Mucosa of stomach (tissue), 1 donor: ENCODE data around the gene DAND5.

Experiments used
- H3K27me3 ChIP-seq: one replicate; pipeline ENCODE4 v1.7.0; 2013; ENCODE audit warnings: mild to moderate bottlenecking, low read length; ENCODE audit not compliant: control insufficient read depth, insufficient read depth
- H3K36me3 ChIP-seq: one replicate; pipeline ENCODE4 v1.7.0; 2013; ENCODE audit warnings: low read length; ENCODE audit not compliant: control insufficient read depth, insufficient read depth
- H3K4me1 ChIP-seq: one replicate; pipeline ENCODE4 v1.7.0; 2013; ENCODE audit warnings: mild to moderate bottlenecking, low read length; ENCODE audit not compliant: control insufficient read depth, insufficient read depth
- H3K4me3 ChIP-seq: one replicate; pipeline ENCODE4 v1.7.0; 2013; ENCODE audit warnings: low read length
- H3K9ac ChIP-seq: one replicate; pipeline ENCODE4 v1.7.0; 2013; ENCODE audit warnings: mild to moderate bottlenecking, low read length, moderate library complexity
- H3K9me3 ChIP-seq: one replicate; pipeline ENCODE4 v1.7.0; 2013; ENCODE audit warnings: mild to moderate bottlenecking, low read length, moderate library complexity; ENCODE audit not compliant: control insufficient read depth
- donor health status: Pancreatic carcinoma.

The DAND5 gene

GRCh38 chr19:13019332-13019731, 50.0 kb downstream of the DAND5 start:
- Histone ChIP-seq H3K9ac (no peak overlapping the region), H3K4me3 (no peak overlapping the region), H3K4me1 (peaks cover 72% of the 10 kb centered on the region), H3K27me3 (no peaks in the 10 kb centered on the region), H3K9me3 (no peaks in the 10 kb centered on the region), H3K36me3 (no peaks in the 10 kb centered on the region)

DNA sequence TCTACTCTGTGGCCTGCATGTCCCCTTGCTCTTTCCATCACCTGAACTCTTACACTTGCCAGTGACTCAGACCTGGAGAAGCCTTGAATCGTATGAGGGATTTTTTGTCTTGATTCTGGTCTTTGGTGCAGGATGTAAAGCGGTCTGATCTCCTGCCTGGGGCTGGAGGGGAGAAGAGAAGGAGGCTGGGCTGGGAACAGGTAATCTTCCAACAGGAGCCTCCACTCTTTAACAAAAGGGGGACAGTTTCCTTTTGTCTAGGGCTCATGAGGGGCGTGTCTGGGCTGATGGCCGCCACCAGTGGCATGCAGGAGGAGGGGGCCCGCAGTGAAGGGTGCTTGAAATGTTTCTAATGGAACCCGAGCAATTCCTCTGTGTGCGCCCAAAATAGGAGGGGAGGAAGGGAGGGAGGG, 50.6 kb downstream of the DAND5 start:
- Histone ChIP-seq H3K4me3 (no peak overlapping the region), H3K27me3 (no peaks in the 10 kb centered on the region), H3K4me1 (peaks cover 70% of the 10 kb centered on the region), H3K36me3 (no peaks in the 10 kb centered on the region), H3K9ac (no peak overlapping the region), H3K9me3 (no peaks in the 10 kb centered on the region)

DNA sequence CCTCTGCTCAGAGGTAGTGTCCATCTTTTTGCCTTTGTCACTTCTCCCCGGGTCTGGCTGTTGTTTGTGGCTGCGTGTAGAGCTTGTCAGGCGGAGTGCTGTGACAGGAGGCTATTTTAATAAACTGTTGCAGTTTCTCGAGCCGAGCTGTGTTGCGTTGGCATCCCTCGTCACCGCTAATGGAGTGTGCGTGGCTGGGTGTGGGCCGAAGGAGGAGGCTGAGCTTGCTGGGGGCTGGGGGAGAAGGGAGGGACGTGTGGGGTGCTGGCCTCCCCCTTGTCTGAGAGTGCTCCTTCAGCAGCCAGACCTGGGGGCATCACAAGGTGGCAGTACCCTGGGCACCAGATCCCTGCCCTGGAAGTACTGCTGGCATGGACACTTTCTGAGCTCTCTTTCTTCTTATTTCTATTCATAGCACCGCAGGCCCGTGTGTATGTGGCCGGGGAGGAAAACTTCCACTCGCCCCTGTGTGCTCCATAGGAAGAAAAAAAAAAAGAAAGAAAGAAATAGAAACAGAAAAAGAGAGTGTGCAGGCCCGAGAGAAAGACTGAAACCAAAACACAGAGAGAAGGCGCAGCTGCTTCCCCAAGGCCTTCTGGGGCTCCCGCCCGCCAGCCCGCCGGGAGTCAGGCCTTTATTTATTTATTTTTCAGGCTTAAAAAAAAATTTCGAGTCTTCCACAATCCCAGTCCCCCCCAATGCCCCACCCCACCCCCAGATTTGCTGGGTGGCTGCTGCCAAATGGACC, 52.9 kb downstream of the DAND5 start:
- peak overlapping the region; percentile 73 for H3K9ac ChIP-seq
- H3K4me1 ChIP-seq, result peaks cover 72% of the 10 kb centered on the region
- H3K27me3 ChIP-seq, result no peaks in the 10 kb centered on the region
- no peaks in the 10 kb centered on the region for H3K36me3 ChIP-seq
- peak overlapping the region; percentile 9 for H3K4me3 ChIP-seq
- H3K9me3 ChIP-seq, result no peaks in the 10 kb centered on the region

- H3K9ac ChIP-seq, result peak overlapping the region; percentile 73
- H3K36me3 ChIP-seq, result no peaks in the 10 kb centered on the region
- H3K9me3 ChIP-seq, result no peaks in the 10 kb centered on the region
- no peaks in the 10 kb centered on the region for H3K27me3 ChIP-seq
- peaks cover 73% of the 10 kb centered on the region for H3K4me1 ChIP-seq
- H3K4me3 ChIP-seq, result peak overlapping the region; percentile 25
These were observed 53.7 kb downstream of the DAND5 start for GRCh38 chr19:13022859-13023636.

- Histone ChIP-seq H3K4me1 (peaks cover 72% of the 10 kb centered on the region), H3K9me3 (no peaks in the 10 kb centered on the region), H3K9ac (peak overlapping the region; percentile 73), H3K27me3 (no peaks in the 10 kb centered on the region), H3K36me3 (no peaks in the 10 kb centered on the region), H3K4me3 (peak overlapping the region; percentile 25)
These were observed 54.3 kb downstream of the DAND5 start for GRCh38 chr19:13023656-13024055.
